Measurements from ENCODE around the gene GBP5.
A peak's percentile ranks its signal among the peaks of the same experiment; 100 is the strongest.
"Not testable (repeated sequence)": the region's sequence is repeated elsewhere in the genome, so short reads cannot be mapped to it uniquely, and the experiment has no call there.

GBP5 gene, protein sequence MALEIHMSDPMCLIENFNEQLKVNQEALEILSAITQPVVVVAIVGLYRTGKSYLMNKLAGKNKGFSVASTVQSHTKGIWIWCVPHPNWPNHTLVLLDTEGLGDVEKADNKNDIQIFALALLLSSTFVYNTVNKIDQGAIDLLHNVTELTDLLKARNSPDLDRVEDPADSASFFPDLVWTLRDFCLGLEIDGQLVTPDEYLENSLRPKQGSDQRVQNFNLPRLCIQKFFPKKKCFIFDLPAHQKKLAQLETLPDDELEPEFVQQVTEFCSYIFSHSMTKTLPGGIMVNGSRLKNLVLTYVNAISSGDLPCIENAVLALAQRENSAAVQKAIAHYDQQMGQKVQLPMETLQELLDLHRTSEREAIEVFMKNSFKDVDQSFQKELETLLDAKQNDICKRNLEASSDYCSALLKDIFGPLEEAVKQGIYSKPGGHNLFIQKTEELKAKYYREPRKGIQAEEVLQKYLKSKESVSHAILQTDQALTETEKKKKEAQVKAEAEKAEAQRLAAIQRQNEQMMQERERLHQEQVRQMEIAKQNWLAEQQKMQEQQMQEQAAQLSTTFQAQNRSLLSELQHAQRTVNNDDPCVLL

DNA sequence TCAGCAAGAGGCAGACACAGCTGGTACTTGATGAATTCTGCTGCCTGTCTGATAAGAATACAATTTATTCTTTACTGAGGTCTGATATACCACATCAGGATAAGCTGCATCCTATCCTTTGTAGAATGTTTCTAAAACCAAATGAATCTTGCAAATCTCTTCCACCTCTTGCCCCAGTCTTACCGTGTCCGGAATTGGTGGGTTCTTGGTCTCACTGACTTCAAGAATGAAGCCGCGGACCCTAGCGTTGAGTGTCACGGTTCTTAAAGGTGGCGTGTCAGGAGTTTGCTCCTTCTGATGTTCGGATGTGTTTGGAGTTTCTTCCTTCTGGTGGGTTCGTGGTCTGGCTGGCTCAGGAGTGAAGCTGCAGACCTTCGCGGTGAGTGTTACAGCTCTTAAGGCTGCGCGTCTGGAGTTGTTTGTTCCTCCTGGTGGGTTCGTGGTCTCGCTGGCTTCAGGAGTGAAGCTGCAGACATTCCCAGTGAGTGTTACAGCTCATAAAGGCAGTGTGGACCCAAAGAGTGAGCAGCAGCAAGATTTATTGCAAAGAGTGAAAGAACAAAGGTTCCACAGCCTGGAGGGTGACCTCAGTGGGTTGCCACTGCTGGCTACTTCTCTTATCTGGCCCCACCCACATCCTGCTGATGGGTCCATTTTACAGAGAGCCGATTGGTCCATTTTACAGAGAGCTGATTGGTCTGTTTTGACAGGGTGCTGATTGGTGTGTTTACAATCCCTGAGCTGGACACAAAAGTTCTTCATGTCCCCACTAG, at the start of gene GBP5:
TSS of gene GBP5 (minus strand) at position 592 of the 773 bp plus-strand sequence. CDS start 3,305 bp downstream, outside the sequence.
- DNase-seq (ENCODE audit: extremely low read depth, insufficient read length); H3K36me3 ChIP-seq (ENCODE audit: control insufficient read depth, insufficient read depth, low read length); H3K4me3 ChIP-seq (replicated peaks; ENCODE audit: low read depth, low read length); H3K27me3 ChIP-seq (replicated peaks; ENCODE audit: control insufficient read depth, insufficient read depth, low read length): not testable (repeated sequence)

DNA sequence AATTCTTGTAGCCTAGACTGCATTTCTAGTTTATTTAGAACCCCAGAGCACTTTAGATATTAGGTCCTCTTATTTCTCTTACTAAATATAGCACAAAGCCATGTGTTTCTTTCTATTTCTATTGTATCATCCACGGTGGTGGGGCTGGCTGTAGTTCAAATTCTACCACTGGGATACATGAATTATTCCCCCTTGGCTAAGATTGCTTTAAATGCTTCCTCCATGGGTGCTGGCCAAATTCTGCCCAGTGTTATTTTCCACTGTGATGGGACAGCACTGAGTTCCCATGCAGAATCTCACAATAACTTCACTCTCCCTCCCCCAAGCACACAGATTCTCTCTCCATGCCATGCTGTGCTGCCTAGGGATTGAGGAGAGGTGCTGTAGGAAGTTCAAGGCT, 49.7 kb upstream of the GBP5 start:
- no peak for DNase-seq (ENCODE audit: extremely low read depth, insufficient read length)
- H3K36me3 ChIP-seq (ENCODE audit: control insufficient read depth, insufficient read depth, low read length): no peaks in the 10 kb centered on the region
- TF ChIP-seq, protein P1, sequence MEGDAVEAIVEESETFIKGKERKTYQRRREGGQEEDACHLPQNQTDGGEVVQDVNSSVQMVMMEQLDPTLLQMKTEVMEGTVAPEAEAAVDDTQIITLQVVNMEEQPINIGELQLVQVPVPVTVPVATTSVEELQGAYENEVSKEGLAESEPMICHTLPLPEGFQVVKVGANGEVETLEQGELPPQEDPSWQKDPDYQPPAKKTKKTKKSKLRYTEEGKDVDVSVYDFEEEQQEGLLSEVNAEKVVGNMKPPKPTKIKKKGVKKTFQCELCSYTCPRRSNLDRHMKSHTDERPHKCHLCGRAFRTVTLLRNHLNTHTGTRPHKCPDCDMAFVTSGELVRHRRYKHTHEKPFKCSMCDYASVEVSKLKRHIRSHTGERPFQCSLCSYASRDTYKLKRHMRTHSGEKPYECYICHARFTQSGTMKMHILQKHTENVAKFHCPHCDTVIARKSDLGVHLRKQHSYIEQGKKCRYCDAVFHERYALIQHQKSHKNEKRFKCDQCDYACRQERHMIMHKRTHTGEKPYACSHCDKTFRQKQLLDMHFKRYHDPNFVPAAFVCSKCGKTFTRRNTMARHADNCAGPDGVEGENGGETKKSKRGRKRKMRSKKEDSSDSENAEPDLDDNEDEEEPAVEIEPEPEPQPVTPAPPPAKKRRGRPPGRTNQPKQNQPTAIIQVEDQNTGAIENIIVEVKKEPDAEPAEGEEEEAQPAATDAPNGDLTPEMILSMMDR (IDR thresholded peaks at IDR 0.05; ENCODE audit: insufficient read depth, low read length, poor library complexity, severe bottlenecking): no peak
- H3K4me3 ChIP-seq (replicated peaks; ENCODE audit: low read depth, low read length): no peak overlapping the region
- no peaks in the 10 kb centered on the region for H3K27me3 ChIP-seq (replicated peaks; ENCODE audit: control insufficient read depth, insufficient read depth, low read length)

DNA sequence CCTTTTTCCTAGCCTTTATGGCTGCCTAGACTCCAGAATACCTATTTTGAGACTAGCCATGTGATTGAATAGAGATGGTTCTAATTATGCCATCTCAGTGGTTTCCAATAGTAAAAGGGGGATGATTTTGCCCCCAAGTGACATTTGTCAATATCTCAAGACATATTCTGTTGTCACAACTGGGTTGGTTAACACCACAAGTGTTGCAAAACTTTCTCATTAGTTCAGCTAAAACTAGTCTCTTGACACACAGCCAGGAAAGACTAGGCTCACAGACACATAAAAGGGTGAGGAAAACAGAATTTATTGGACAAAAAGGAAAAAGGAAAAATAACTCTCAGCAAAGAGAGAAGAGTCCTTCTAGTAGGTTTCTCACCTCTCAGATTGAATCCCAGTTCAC, 39.9 kb upstream of the GBP5 start:
- no peak overlapping the region for H3K4me3 ChIP-seq (replicated peaks; ENCODE audit: low read depth, low read length)
- TF ChIP-seq, protein P1 (IDR thresholded peaks at IDR 0.05; ENCODE audit: insufficient read depth, low read length, poor library complexity, severe bottlenecking): no peak
- no peaks in the 10 kb centered on the region for H3K36me3 ChIP-seq (ENCODE audit: control insufficient read depth, insufficient read depth, low read length)
- DNase-seq (ENCODE audit: extremely low read depth, insufficient read length): no peak
- no peaks in the 10 kb centered on the region; the same call in 1 of the 2 replicates for H3K27me3 ChIP-seq (replicated peaks; ENCODE audit: control insufficient read depth, insufficient read depth, low read length)

DNA sequence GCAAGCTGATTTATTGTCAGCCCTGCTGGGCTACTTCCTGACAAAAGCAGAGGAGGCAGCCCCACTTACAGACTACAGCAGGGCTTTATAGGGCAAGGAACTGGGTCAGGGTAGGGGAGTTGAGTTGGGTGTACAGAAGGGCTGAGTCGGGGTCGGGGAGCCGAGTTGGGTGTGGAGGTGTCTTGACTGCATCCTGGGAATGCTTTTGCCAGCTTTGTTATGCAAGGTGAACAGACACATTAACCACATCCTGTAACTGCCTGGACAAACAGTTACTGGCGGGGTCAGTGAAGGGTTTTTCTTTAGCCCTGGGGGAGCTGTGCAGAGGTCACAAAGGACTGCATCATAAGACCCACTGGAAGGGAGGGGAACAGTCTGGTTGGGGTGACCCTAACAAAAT, 39.1 kb upstream of the GBP5 start:
- DNase-seq (ENCODE audit: extremely low read depth, insufficient read length): no peak
- no peaks in the 10 kb centered on the region for H3K36me3 ChIP-seq (ENCODE audit: control insufficient read depth, insufficient read depth, low read length)
- TF ChIP-seq, protein P1 (IDR thresholded peaks at IDR 0.05; ENCODE audit: insufficient read depth, low read length, poor library complexity, severe bottlenecking): no peak
- no peak overlapping the region for H3K4me3 ChIP-seq (replicated peaks; ENCODE audit: low read depth, low read length)
- H3K27me3 ChIP-seq (replicated peaks; ENCODE audit: control insufficient read depth, insufficient read depth, low read length): no peaks in the 10 kb centered on the region; the same call in 1 of the 2 replicates

DNA sequence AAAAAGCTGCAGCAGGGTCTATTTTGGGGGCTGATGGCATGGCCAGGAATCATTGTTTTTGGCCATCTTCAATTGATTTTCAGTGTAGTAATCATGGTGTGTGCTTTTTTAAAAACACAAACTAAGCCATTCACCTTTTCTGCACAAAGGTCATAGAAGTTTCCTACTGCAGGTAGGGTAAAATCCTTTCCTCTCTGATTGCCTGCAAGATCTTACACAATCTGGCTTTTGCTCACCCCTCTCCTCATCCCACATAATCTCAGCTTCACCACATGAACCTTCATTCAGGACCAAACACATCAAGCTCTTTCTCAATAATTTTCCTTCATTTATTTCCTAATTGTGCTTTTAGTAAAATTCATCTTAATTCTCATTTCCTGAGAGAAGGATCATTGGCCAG, 38.3 kb upstream of the GBP5 start:
- H3K4me3 ChIP-seq (replicated peaks; ENCODE audit: low read depth, low read length): no peak overlapping the region
- H3K27me3 ChIP-seq (replicated peaks; ENCODE audit: control insufficient read depth, insufficient read depth, low read length): no peaks in the 10 kb centered on the region; the same call in 1 of the 2 replicates
- no peak for DNase-seq (ENCODE audit: extremely low read depth, insufficient read length)
- TF ChIP-seq, protein P1 (IDR thresholded peaks at IDR 0.05; ENCODE audit: insufficient read depth, low read length, poor library complexity, severe bottlenecking): no peak
- no peaks in the 10 kb centered on the region for H3K36me3 ChIP-seq (ENCODE audit: control insufficient read depth, insufficient read depth, low read length)

DNA sequence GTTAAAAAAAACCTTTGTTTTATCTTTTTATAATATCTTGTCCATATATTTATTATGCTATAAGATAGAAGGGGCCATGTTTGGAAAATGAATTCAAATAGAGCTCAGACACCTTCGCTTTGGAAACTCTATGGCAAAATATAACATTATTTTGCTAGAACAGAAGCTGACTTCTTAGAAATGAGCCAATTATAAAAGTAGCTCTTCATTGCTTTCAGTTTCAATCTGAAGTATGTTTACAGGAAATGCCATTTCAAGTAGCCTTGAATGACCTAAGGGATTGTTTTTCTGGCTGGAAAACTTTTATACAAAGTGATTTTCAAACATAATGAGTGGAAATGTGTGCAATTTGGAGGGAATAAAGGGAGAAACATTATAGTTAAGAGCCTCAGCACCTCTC, 37.8 kb upstream of the GBP5 start:
- Histone ChIP-seq H3K36me3 (ENCODE audit: control insufficient read depth, insufficient read depth, low read length) (no peaks in the 10 kb centered on the region), H3K27me3 (replicated peaks; ENCODE audit: control insufficient read depth, insufficient read depth, low read length) (no peaks in the 10 kb centered on the region; the same call in 1 of the 2 replicates), H3K4me3 (replicated peaks; ENCODE audit: low read depth, low read length) (no peak overlapping the region)
- TF ChIP-seq, protein P1 (IDR thresholded peaks at IDR 0.05; ENCODE audit: insufficient read depth, low read length, poor library complexity, severe bottlenecking): no peak
- peak; percentile 8 for DNase-seq (ENCODE audit: extremely low read depth, insufficient read length)
